Aorta (tissue), 5 donors: Measurements from ENCODE around the gene MYT1. TPM values are rescaled to one million over a fixed set of nuclear protein-coding genes. Genes with fewer than 3 reads are reported as not detected.

ENCODE experiments used
- ATAC-seq: fragments of 200-7000 bp; cut with Tn5 transposase; one replicate; pipeline ENCODE4 v1.9.1; 2022; ENCODE audit warnings: moderate library complexity; ENCODE audit not compliant: low FRiP score
- DNase-seq, 2 donors: peaks; one replicate each; pipeline ENCODE4 v3.0.0-alpha.2; 2020
- H3K27ac ChIP-seq, 2 donors: one replicate each; pipeline ENCODE4 v1.5.1; 2013; ENCODE audit warnings: low read length in 2 of 2, mild to moderate bottlenecking in 2 of 2, moderate library complexity in 2 of 2, control low read depth in 1 of 2, inconsistent platforms in 1 of 2, low read depth in 1 of 2
- H3K27me3 ChIP-seq, 2 donors: one replicate each; pipeline ENCODE4 v1.6.1; 2013; ENCODE audit warnings: control low read depth in 1 of 2, low read length in 1 of 2, mild to moderate bottlenecking in 1 of 2, moderate library complexity in 1 of 2; ENCODE audit not compliant: insufficient read depth in 2 of 2, control insufficient read depth in 1 of 2
- H3K36me3 ChIP-seq, 2 donors: one replicate each; pipeline ENCODE4 v1.6.1; 2013; ENCODE audit warnings: control low read depth in 1 of 2, low read length in 1 of 2, mild to moderate bottlenecking in 1 of 2; ENCODE audit not compliant: insufficient read depth in 2 of 2, control insufficient read depth in 1 of 2
- H3K4me1 ChIP-seq, 2 donors: one replicate each; pipeline ENCODE4 v1.6.1; 2013; ENCODE audit warnings: low read length in 2 of 2, control low read depth in 1 of 2, mild to moderate bottlenecking in 1 of 2, moderate library complexity in 1 of 2; ENCODE audit not compliant: insufficient read depth in 2 of 2, control insufficient read depth in 1 of 2
- H3K4me3 ChIP-seq, 2 donors: one replicate each; pipeline ENCODE4 v1.5.1; 2013; ENCODE audit warnings: low read length in 2 of 2, control low read depth in 1 of 2, mild to moderate bottlenecking in 1 of 2
- H3K9me3 ChIP-seq: one replicate; pipeline ENCODE4 v1.6.1; 2013; ENCODE audit warnings: mild to moderate bottlenecking, low read length; ENCODE audit not compliant: control insufficient read depth
- WGBS, 2 donors: extraction: QIAGEN DNeasy Blood & Tissue Kit; methylation state at CpG; one replicate each; pipeline ENCODE4 v1.1.7; 2013; 5-methylcytosine and 5-hydroxymethylcytosine counted together
- intact Hi-C, 2 donors: fragments of 100-400 bp; cut with DNase I; formaldehyde crosslinking; loops; one replicate each; pipeline versions ENCODE4 v1.14.2 to v1.15.0; 2022
- polyA plus RNA-seq, 2 donors: library from polyadenylated mRNA; stranded (reverse); fragments of 200-250 nt; gene quantifications; one replicate each; pipeline ENCODE4 v1.2.3, GENCODE V29; 2013
- total RNA-seq, 2 donors: library from RNA; stranded (reverse); fragmentation: NEBNext Ultra II Directional; extraction: Animal tissue kit (Norgen Biotek cat#: 25700); gene quantifications; one replicate each; pipeline ENCODE4 v1.2.1, GENCODE V29; 2021
- donor health status: healthy with polysubstance abuse.
- donor health status: Bipolar disorder and iron deficiency.
- donor health status: DM: no; HTN: no; CAD: no.
- donor health status: DM: no; HTN: no; CAD: no.
- donor health status: DM: yes; HTN: yes; CAD: no.

MYT1 gene
- total and polyA plus RNA-seq, 4 donors: not detected

- Histone ChIP-seq H3K4me1 (no peaks in the 10 kb centered on the region), H3K36me3 (no peaks in the 10 kb centered on the region), H3K27ac (no peak overlapping the region), H3K4me3 (no peak overlapping the region), H3K27me3 (no peaks in the 10 kb centered on the region), H3K9me3 (no peaks in the 10 kb centered on the region)
- intact Hi-C loops: no loop called here
- ATAC-seq: no peak
- DNase-seq: peak in 1 of 2 donors; percentile 27
- 69 to 74% methylated on average over 24 of the region's 24 CpGs for WGBS, 2 donors
Measured at GRCh38 chr20:64151633-64152530, 12.4 kb upstream of the MYT1 start.

DNA sequence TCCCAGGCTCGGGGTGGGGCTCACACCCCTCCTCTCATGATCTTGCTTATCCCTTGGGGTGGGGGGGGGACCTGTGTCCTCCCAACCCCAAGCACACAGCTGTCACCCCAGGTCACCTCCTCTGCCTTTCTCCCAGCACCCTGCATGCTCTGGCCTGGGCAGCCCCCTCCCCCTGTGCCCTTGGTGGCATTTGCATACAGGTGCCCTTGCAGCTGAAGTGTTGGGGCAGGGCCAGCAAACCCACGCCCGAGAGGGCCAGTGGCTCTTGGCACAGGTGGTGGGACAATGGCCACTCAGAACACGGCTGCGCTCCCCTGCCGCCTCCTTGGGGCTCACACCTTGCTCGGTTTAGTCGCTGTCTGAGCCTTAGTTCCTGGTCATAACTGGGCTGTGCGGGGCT is 11.3 kb upstream of the MYT1 start:
- ATAC-seq: no peak
- Histone ChIP-seq H3K36me3 (no peaks in the 10 kb centered on the region), H3K4me3 (no peak overlapping the region), H3K27me3 (no peaks in the 10 kb centered on the region), H3K4me1 (no peaks in the 10 kb centered on the region), H3K9me3 (no peaks in the 10 kb centered on the region), H3K27ac (no peak overlapping the region)
- 77 to 83% methylated on average over 9 of the region's 9 CpGs for WGBS, 2 donors
- intact Hi-C loops: no loop called here
- DNase-seq: peak in 1 of 2 donors; percentile 32

DNA sequence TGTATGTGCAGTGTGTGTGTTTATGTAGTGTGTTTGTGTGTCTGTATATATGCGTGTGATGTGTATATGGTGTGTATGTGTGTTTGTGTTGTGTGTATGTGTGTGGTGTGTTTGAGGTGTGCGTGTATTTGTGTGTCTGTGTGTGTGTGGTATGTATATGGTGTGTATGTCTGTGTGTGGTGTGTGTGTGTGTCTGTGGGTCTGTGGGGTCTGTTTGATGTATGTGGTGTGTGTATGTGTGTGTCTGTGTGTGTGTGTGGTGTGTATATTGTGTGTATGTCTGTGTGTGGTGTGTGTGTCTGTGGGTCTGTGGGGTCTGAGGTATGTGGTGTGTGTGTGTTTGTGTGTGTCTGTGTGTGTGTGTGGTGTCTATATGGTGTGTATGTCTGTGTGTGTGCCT is 10.8 kb upstream of the MYT1 start:
- ATAC-seq (no peak), DNase-seq (no peak)
- Histone ChIP-seq H3K9me3 (no peaks in the 10 kb centered on the region), H3K4me3 (no peak overlapping the region), H3K36me3 (no peaks in the 10 kb centered on the region), H3K27me3 (no peaks in the 10 kb centered on the region), H3K27ac (no peak overlapping the region), H3K4me1 (no peaks in the 10 kb centered on the region)
- intact Hi-C loops: no loop called here
- WGBS, 2 donors: 67 to 98% methylated on average over 2 of the region's 2 CpGs

DNA sequence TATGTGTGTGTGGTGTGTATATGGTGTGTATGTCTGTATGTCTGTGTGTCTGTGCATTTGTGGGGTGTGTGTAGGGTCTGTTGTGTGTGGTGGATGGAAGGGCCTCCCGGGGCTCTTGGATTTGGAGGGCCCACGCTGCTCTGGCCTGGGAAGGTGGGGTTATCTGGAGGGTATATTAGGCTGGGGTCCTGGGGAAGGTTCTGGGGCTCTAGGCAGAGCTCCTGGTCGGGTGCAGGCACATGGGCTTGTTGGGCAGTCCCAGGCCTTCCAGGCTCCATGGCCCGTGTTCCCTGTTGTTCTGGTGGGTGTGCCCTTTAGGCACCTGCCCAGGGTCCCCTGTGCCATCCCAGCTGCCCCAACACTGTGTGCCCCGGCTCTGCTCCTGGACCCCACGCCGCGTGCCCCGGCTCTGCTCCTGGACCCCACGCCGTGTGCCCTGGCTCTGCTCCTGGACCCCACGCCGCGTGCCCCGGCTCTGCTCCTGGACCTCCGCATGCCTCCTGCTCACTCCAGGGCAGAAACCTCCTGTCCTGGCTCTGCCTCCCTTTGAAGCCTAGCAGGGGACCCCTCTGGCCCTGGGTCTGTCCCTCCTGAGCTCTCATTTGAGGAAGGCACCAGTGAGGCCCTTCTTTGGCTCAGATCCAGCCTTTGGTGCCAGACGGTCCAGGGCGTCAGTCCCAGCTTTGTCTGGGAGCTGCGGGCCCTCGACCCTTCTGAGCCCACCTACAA is 10.2 kb upstream of the MYT1 start:
- Histone ChIP-seq H3K4me1 (no peaks in the 10 kb centered on the region), H3K36me3 (no peaks in the 10 kb centered on the region), H3K9me3 (no peaks in the 10 kb centered on the region), H3K4me3 (no peak overlapping the region), H3K27me3 (no peaks in the 10 kb centered on the region), H3K27ac (no peak overlapping the region)
- DNase-seq (no peak), ATAC-seq (no peak)
- WGBS, 2 donors: 75 to 83% methylated on average over 20 of the region's 20 CpGs
- intact Hi-C loops: no loop called here

GRCh38 chr20:64154590-64155257 is 9.5 kb upstream of the MYT1 start:
- no peaks in the 10 kb centered on the region for H3K9me3 ChIP-seq
- H3K4me1 ChIP-seq: no peaks in the 10 kb centered on the region
- intact Hi-C loops: no loop called here
- DNase-seq (no peak), ATAC-seq (no peak)
- H3K27ac ChIP-seq: no peak overlapping the region
- WGBS, 2 donors: 67 to 69% methylated on average over 9 of the region's 9 CpGs
- H3K4me3 ChIP-seq: no peak overlapping the region
- H3K36me3 ChIP-seq: no peaks in the 10 kb centered on the region
- no peaks in the 10 kb centered on the region for H3K27me3 ChIP-seq

DNA sequence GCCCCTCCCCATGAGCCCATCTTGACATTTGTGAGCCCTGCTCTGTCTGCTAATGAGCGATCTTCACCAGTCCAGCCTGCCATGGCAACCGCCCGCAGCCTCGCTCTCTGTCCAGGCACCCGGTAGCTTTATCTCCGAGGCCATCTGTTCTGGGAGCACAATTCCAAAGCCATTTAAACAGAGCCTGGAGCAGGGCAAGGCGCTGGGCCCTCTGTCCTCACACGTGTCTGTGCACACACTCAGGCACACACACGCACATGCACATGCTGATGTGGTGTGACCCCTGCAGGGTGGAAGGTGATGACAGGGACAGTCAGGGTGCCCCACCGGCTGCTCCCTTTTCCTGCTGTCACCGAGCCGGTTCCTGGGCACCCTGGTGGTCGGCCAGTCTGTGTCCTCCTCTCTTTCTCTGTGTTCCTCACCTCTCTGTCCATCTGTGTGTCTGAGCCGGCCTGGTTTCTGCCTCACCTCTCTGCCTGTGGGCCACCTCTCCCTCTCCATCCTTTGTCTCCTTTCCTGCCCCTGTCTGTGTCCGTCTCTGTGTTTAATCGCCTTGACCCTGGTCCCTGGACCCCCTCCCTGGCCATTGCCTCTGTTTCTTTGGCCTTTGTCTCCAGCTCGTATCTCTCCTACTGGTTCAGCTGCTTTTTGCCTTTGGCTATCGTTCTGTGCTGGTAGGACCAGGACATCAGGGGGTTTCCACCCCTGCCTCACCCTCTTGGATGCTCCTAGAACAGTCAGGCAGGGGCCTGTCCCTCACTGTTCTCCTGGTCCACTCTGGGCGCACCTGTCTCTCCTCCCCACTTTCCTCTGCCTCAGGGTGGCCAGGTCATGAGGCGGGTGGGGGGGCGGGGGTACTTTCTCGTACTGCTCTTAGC is 8.8 kb upstream of the MYT1 start:
- 68% methylated on average over 22 of the region's 22 CpGs for WGBS, 2 donors
- DNase-seq: no peak
- Histone ChIP-seq H3K27me3 (no peaks in the 10 kb centered on the region), H3K27ac (no peak overlapping the region), H3K4me3 (no peak overlapping the region), H3K9me3 (no peaks in the 10 kb centered on the region), H3K4me1 (no peaks in the 10 kb centered on the region), H3K36me3 (no peaks in the 10 kb centered on the region)
- ATAC-seq: no peak
- intact Hi-C loops: no loop called here

DNA sequence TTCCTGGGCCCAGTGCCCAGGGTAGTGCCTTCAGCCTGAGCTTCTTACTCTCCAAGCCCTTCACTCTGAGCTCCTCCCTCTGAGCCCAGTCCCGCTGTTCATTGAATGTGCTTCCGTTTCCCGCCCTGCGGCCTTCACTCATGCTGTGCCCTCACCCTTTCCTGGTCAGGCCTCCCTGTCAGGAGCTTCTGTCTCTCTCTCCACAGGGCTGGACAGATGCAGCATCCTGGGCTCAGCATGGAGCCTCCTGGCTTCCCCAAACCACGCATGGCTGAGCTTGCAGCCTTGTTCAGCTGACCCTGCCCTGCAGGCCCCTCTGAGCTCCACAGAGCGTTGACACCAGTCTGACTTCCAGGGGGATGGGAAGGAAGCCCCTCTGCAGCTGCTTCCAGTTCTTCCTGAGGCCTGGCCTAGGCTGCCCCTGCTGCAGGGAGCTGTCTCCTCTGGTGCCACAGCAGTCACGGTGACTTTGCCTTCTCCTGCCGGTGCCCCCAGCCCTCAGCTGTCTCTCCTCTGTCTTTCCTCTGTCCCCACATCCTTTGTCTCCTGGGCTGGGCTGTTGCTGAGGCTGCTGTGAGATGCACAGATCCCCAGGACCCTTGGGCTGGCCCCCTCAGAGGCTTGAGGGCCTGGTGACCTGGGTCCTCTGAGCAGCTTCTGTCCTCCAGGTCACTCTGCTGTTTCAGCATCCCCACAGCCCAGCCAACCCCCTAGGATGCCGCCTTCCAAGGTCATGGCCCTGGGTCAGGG is 7.9 kb upstream of the MYT1 start:
- 55 to 57% methylated on average over 9 of the region's 9 CpGs for WGBS, 2 donors
- DNase-seq (no peak), ATAC-seq (no peak)
- no peaks in the 10 kb centered on the region for H3K4me1 ChIP-seq
- intact Hi-C loops: no loop called here
- no peaks in the 10 kb centered on the region for H3K36me3 ChIP-seq
- H3K27me3 ChIP-seq: no peaks in the 10 kb centered on the region
- H3K9me3 ChIP-seq: no peaks in the 10 kb centered on the region
- no peak overlapping the region for H3K4me3 ChIP-seq
- no peak overlapping the region for H3K27ac ChIP-seq
